ENCODE measurements around the gene ZDHHC14. TPM values are rescaled to one million over a fixed set of nuclear protein-coding genes. Genes with fewer than 3 reads are reported as not detected.

Gene ZDHHC14
- total RNA-seq, 1 experiment from 2014 or later, result 1.7 TPM

GRCh38 chr6:157571269-157571668, 190.3 kb downstream of the ZDHHC14 start:
- Histone ChIP-seq H3K79me2 (ENCODE audit: insufficient read depth, low read length) (no peaks in the 10 kb centered on the region), H3K4me2 (ENCODE audit: insufficient read depth, insufficient read length, low read length) (no peak overlapping the region), H4K20me1 (ENCODE audit: control insufficient read depth, insufficient read depth, insufficient read length) (no peaks in the 10 kb centered on the region), H3K4me1 (ENCODE audit: insufficient read depth, low read length) (peaks cover 2% of the 10 kb centered on the region; the same call in 1 of the 2 replicates), H2BK5ac (ENCODE audit: insufficient read length, low read length) (no peak overlapping the region), H3K18ac (ENCODE audit: insufficient read length, low read depth, low read length) (no peak overlapping the region), H4K91ac (ENCODE audit: insufficient read length, low read depth, low read length) (no peak overlapping the region), H3K56ac (ENCODE audit: insufficient read length, low read depth, low read length) (no peak overlapping the region), H3K4ac (ENCODE audit: low read depth, low read length) (no peak overlapping the region), H3K23ac (ENCODE audit: insufficient read length, low read depth, low read length) (no peak overlapping the region), H2BK15ac (ENCODE audit: low read depth, low read length) (no peak overlapping the region), H3K14ac (ENCODE audit: insufficient read depth, low read length) (no peak overlapping the region), H2AK5ac (ENCODE audit: insufficient read length, low read length) (no peak overlapping the region), H2BK12ac (ENCODE audit: insufficient read length, low read depth, low read length) (no peak overlapping the region), H3K27me3 (ENCODE audit: insufficient read depth, low read length) (no peaks in the 10 kb centered on the region), H3K79me1 (ENCODE audit: insufficient read depth, low read depth, low read length, poor library complexity, severe bottlenecking) (no peaks in the 10 kb centered on the region), H2AFZ (ENCODE audit: low read length) (no peak overlapping the region), H2BK120ac (ENCODE audit: low read depth, low read length, poor library complexity, severe bottlenecking) (no peak overlapping the region), H3K27ac (ENCODE audit: insufficient read length, low read depth, low read length) (no peak overlapping the region), H3K9ac (ENCODE audit: extremely low read depth, insufficient read length, low read length) (no peak overlapping the region), H3K23me2 (ENCODE audit: insufficient read length, low read depth, low read length, poor library complexity, severe bottlenecking) (no peaks in the 10 kb centered on the region), H4K8ac (replicated peaks; ENCODE audit: insufficient read length, low read depth, low read length) (no peak overlapping the region), H3K9me3 (ENCODE audit: control insufficient read depth, low read depth, low read length) (no peaks in the 10 kb centered on the region), H4K5ac (ENCODE audit: insufficient read length, low read depth, low read length) (no peak overlapping the region), H3T11ph (ENCODE audit: low read length) (no peak overlapping the region), H2BK20ac (ENCODE audit: low read depth, low read length, poor library complexity, severe bottlenecking) (no peak overlapping the region)
- no peak for TF ChIP-seq CTCF (conservative IDR thresholded peaks at IDR 0.05)
- Mint-ChIP-seq H3K4me3 (no peak overlapping the region), H3K9me3 (peaks cover 0 to 3% of the 10 kb centered on the region in 2 experiments; a peak in 2 of 5 replicates), H3K4me1 (peaks cover 11 to 16% of the 10 kb centered on the region in 2 experiments), H3K27ac (no peak overlapping the region), H3K27me3 (ENCODE audit: low read depth) (no peaks in the 10 kb centered on the region; the same call in 1 of the 2 replicates), H3K36me3 (ENCODE audit: insufficient read depth in 1 of 3, low read depth in 3 of 3) (peaks cover 0 to 9% (median 1%) of the 10 kb centered on the region in 3 experiments; a peak in 3 of 7 replicates)
- WGBS (ENCODE audit: extremely low coverage, insufficient read length, low lambda C conversion rate), result no CpG with 5 or more reads among the region's 4 CpGs
- DNase-seq, result no peak

All from H9 (cell line).